Measurements from ENCODE around the gene GPR6.

GPR6 gene

GRCh38 chr6:109977791-109978173, 329 bp upstream of the GPR6 start:
- Histone ChIP-seq H3K4me3 (ENCODE audit: low read depth, low read length) (no peak overlapping the region), H3K9ac (no peak overlapping the region), H3K9me3 (ENCODE audit: control insufficient read depth, low read length) (no peaks in the 10 kb centered on the region), H2AFZ (peak overlapping the region; percentile 81), H3K4me2 (ENCODE audit: low read length) (no peak overlapping the region), H3K36me3 (ENCODE audit: control insufficient read depth, insufficient read depth, low read length) (no peaks in the 10 kb centered on the region), H3K27me3 (ENCODE audit: control insufficient read depth, insufficient read depth, low read length) (no peaks in the 10 kb centered on the region), H3K27ac (no peak overlapping the region), H3K79me2 (no peaks in the 10 kb centered on the region), H3K4me1 (no peaks in the 10 kb centered on the region)
- TF ChIP-seq CTCF (IDR thresholded peaks at IDR 0.05) = no peak

GRCh38 chr6:109979033-109979921, 1.2 kb downstream of the GPR6 start:
- Histone ChIP-seq H3K36me3 (ENCODE audit: control insufficient read depth, insufficient read depth, low read length) (no peaks in the 10 kb centered on the region), H3K79me2 (no peaks in the 10 kb centered on the region), H3K27me3 (ENCODE audit: control insufficient read depth, insufficient read depth, low read length) (no peaks in the 10 kb centered on the region), H3K4me2 (ENCODE audit: low read length) (no peak overlapping the region), H3K9me3 (ENCODE audit: control insufficient read depth, low read length) (no peaks in the 10 kb centered on the region), H3K4me1 (no peaks in the 10 kb centered on the region), H3K4me3 (ENCODE audit: low read depth, low read length) (no peak overlapping the region), H3K9ac (no peak overlapping the region), H3K27ac (no peak overlapping the region), H2AFZ (peak overlapping the region; percentile 81)
- no peak for TF ChIP-seq CTCF (IDR thresholded peaks at IDR 0.05)

GRCh38 chr6:109984410-109984809, 6.3 kb downstream of the GPR6 start:
- Histone ChIP-seq H3K36me3 (ENCODE audit: control insufficient read depth, insufficient read depth, low read length) (no peaks in the 10 kb centered on the region), H3K27me3 (ENCODE audit: control insufficient read depth, insufficient read depth, low read length) (no peaks in the 10 kb centered on the region), H3K4me1 (no peaks in the 10 kb centered on the region), H3K27ac (no peak overlapping the region), H3K79me2 (no peaks in the 10 kb centered on the region), H3K9me3 (ENCODE audit: control insufficient read depth, low read length) (no peaks in the 10 kb centered on the region), H3K9ac (no peak overlapping the region), H3K4me2 (ENCODE audit: low read length) (no peak overlapping the region), H2AFZ (no peak overlapping the region), H3K4me3 (ENCODE audit: low read depth, low read length) (no peak overlapping the region)
- TF ChIP-seq CTCF (IDR thresholded peaks at IDR 0.05) = no peak

GRCh38 chr6:109987196-109987595, 9.1 kb downstream of the GPR6 start:
- Histone ChIP-seq H3K79me2 (no peaks in the 10 kb centered on the region), H2AFZ (no peak overlapping the region), H3K4me2 (ENCODE audit: low read length) (no peak overlapping the region), H3K4me3 (ENCODE audit: low read depth, low read length) (no peak overlapping the region), H3K27me3 (ENCODE audit: control insufficient read depth, insufficient read depth, low read length) (no peaks in the 10 kb centered on the region), H3K9ac (no peak overlapping the region), H3K27ac (no peak overlapping the region), H3K9me3 (ENCODE audit: control insufficient read depth, low read length) (no peaks in the 10 kb centered on the region), H3K36me3 (ENCODE audit: control insufficient read depth, insufficient read depth, low read length) (no peaks in the 10 kb centered on the region), H3K4me1 (no peaks in the 10 kb centered on the region)
- no peak for TF ChIP-seq CTCF (IDR thresholded peaks at IDR 0.05)
